DND-41 (cell line): Measurements from ENCODE around the gene TMEM74B.

Experiments
- ATAC-seq: fragments of 200-7000 bp; cut with Tn5 transposase; 3 replicates; pipeline ENCODE4 v1.9.1; 2021; ENCODE audit warnings: low read depth; ENCODE audit not compliant: insufficient read depth
- DNase-seq: peaks from one replicate; pipeline ENCODE4 v3.0.0-alpha.2; 2020
- H2AFZ ChIP-seq: 2 replicates; pipeline ENCODE4 v1.6.0; 2012; ENCODE audit warnings: low read depth, low read length
- H3K27ac ChIP-seq: 2 replicates; pipeline ENCODE4 v1.5.1; 2012; ENCODE audit warnings: low read length, inconsistent platforms
- H3K27me3 ChIP-seq: fragments of 200-600 bp; sonication (generic); 2 replicates; pipeline ENCODE4 v1.6.0; 2012; ENCODE audit warnings: low read length, mild to moderate bottlenecking, inconsistent platforms; ENCODE audit not compliant: insufficient read depth, poor library complexity
- H3K36me3 ChIP-seq: 2 replicates; pipeline ENCODE4 v1.5.1; 2012; ENCODE audit warnings: low read length, inconsistent platforms; ENCODE audit not compliant: insufficient read depth
- H3K4me1 ChIP-seq: 2 replicates; pipeline ENCODE4 v1.5.1; 2012; ENCODE audit warnings: mild to moderate bottlenecking, low read length; ENCODE audit not compliant: insufficient read depth
- H3K4me2 ChIP-seq: 2 replicates; pipeline ENCODE4 v1.6.0; 2012; ENCODE audit warnings: mild to moderate bottlenecking, moderate library complexity, low read length, inconsistent platforms; ENCODE audit not compliant: insufficient read depth
- H3K4me3 ChIP-seq, 2 experiments: fragments of 200-600 bp in 1 of 2; shearing (Covaris generic) in 1 of 2; 2 replicates each; pipeline ENCODE4 v1.5.1; 2012 to 2016; ENCODE audit warnings: inconsistent platforms in 2 of 2, low read length in 2 of 2, mild to moderate bottlenecking in 2 of 2, low read depth in 1 of 2, moderate library complexity in 1 of 2
- H3K79me2 ChIP-seq: 2 replicates; pipeline ENCODE4 v1.6.0; 2012; ENCODE audit warnings: low read length, inconsistent platforms; ENCODE audit not compliant: insufficient read depth
- H3K9ac ChIP-seq: 2 replicates; pipeline ENCODE4 v1.6.0; 2012; ENCODE audit warnings: low read depth, mild to moderate bottlenecking, inconsistent platforms, low read length, moderate library complexity
- H3K9me3 ChIP-seq: 2 replicates; pipeline ENCODE4 v1.5.1; 2012; ENCODE audit warnings: low read length, moderate library complexity, mild to moderate bottlenecking, inconsistent platforms; ENCODE audit not compliant: insufficient read depth, severe bottlenecking
- H4K20me1 ChIP-seq: 2 replicates; pipeline ENCODE4 v1.6.0; 2012; ENCODE audit warnings: low read length; ENCODE audit not compliant: insufficient read depth
- EZH2 ChIP-seq: IDR thresholded peaks from 3 replicates; pipeline ENCODE4 v1.6.1; 2012; ENCODE audit warnings: borderline replicate concordance, low read depth, mild to moderate bottlenecking, moderate library complexity, low read length, inconsistent platforms; ENCODE audit not compliant: severe bottlenecking
- TF ChIP-seq, protein P1 (sequence below): IDR thresholded peaks from 2 replicates; pipeline ENCODE4 v1.5.1; 2012; ENCODE audit warnings: borderline replicate concordance, low read length, moderate library complexity, mild to moderate bottlenecking; ENCODE audit not compliant: poor library complexity, severe bottlenecking; ENCODE audit errors: extremely low read depth

TMEM74B gene

DNA sequence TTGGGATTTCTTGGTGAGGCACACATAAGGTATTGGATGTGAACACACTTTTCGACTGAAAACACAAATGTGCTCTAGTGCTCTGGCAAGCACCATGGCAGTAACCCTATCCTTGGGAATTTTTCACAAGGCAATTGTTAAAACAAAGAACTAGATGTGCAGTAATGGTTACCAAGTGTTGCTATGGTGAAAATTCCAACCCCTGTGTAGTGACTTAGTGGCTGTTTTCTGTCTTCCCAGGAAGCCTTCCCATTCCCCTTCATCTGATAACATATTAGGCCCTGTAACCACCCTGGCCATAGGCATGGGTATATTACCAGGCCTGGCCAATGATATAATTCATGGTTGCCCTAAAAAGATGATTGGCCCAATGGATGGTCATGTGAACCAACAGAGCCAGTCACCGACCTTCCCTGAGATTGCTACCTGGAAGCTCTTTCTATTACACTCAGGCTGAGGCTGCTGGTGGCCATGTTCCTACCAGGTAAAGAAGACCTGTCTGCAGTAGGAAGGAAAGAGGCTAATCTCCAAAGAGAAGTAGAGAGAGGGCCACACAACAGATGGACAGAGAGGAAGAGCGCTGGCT lies 22.6 kb upstream of the TMEM74B start:
- Histone ChIP-seq H3K9me3 (no peaks in the 10 kb centered on the region), H3K4me3 (no peak overlapping the region), H3K36me3 (no peaks in the 10 kb centered on the region), H4K20me1 (no peaks in the 10 kb centered on the region), H3K4me1 (no peaks in the 10 kb centered on the region), H2AFZ (no peak overlapping the region), H3K27ac (no peak overlapping the region), H3K4me2 (no peak overlapping the region), H3K27me3 (peaks cover 10% of the 10 kb centered on the region), H3K9ac (no peak overlapping the region), H3K79me2 (no peaks in the 10 kb centered on the region)
- TF ChIP-seq EZH2, result no peak
- TF ChIP-seq, protein P1, sequence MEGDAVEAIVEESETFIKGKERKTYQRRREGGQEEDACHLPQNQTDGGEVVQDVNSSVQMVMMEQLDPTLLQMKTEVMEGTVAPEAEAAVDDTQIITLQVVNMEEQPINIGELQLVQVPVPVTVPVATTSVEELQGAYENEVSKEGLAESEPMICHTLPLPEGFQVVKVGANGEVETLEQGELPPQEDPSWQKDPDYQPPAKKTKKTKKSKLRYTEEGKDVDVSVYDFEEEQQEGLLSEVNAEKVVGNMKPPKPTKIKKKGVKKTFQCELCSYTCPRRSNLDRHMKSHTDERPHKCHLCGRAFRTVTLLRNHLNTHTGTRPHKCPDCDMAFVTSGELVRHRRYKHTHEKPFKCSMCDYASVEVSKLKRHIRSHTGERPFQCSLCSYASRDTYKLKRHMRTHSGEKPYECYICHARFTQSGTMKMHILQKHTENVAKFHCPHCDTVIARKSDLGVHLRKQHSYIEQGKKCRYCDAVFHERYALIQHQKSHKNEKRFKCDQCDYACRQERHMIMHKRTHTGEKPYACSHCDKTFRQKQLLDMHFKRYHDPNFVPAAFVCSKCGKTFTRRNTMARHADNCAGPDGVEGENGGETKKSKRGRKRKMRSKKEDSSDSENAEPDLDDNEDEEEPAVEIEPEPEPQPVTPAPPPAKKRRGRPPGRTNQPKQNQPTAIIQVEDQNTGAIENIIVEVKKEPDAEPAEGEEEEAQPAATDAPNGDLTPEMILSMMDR, result no peak
- DNase-seq (no peak), ATAC-seq (no peak)

- Histone ChIP-seq H4K20me1 (no peaks in the 10 kb centered on the region), H3K36me3 (no peaks in the 10 kb centered on the region), H3K27me3 (peaks cover 10% of the 10 kb centered on the region), H3K27ac (no peak overlapping the region), H2AFZ (no peak overlapping the region), H3K4me2 (no peak overlapping the region), H3K79me2 (no peaks in the 10 kb centered on the region), H3K4me1 (no peaks in the 10 kb centered on the region), H3K4me3 (no peak overlapping the region), H3K9ac (no peak overlapping the region), H3K9me3 (no peaks in the 10 kb centered on the region)
- TF ChIP-seq, protein P1, result no peak
- TF ChIP-seq EZH2, result no peak
- DNase-seq (no peak), ATAC-seq (no peak)
These were observed 21.8 kb upstream of the TMEM74B start for GRCh38 chr20:1206366-1207148.

GRCh38 chr20:1205802-1206201 lies 21.0 kb upstream of the TMEM74B start:
- Histone ChIP-seq H3K27ac (no peak overlapping the region), H2AFZ (no peak overlapping the region), H3K27me3 (peaks cover 10% of the 10 kb centered on the region), H4K20me1 (no peaks in the 10 kb centered on the region), H3K9ac (no peak overlapping the region), H3K4me1 (no peaks in the 10 kb centered on the region), H3K9me3 (no peaks in the 10 kb centered on the region), H3K79me2 (no peaks in the 10 kb centered on the region), H3K36me3 (no peaks in the 10 kb centered on the region), H3K4me3 (no peak overlapping the region), H3K4me2 (no peak overlapping the region)
- no peak for DNase-seq
- no peak for ATAC-seq
- TF ChIP-seq, protein P1, result no peak
- TF ChIP-seq EZH2, result no peak
